Endothelial cell of umbilical vein (primary cell): ENCODE measurements around the gene PRR16.

Experiments used
- POLR2A ChIP-seq: IDR thresholded peaks from 2 replicates; pipeline ENCODE4 v1.6.1; 2012; ENCODE audit warnings: low read depth, mild to moderate bottlenecking, control low read depth, low read length
- POLR2AphosphoS5 ChIP-seq: IDR thresholded peaks from 2 replicates; pipeline ENCODE4 v1.6.1; 2012; ENCODE audit warnings: low read depth, mild to moderate bottlenecking, control low read depth, low read length, moderate library complexity; ENCODE audit not compliant: insufficient read depth

DNA sequence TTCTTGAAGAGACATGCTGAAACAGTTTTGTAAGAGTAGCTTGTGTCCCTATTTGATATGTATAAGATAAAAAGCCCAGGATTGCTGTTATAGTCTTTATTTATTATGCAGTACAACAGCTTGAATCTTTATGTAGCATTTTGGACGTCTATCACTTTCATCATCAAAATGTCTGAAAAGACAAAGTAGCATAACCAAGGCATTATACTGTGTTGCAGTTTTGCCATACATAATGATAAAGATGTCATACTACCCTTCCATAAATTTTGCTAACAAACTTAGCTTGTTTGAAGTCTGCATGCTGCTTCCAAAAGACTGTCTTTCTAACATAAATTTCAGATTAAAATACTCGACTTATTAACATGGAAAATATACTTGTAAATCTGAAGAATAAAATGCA lies 127.8 kb downstream of the PRR16 start:
- TF ChIP-seq POLR2A (no peak), POLR2AphosphoS5 (no peak)
